Measurements from ENCODE around the gene RHBDL2. TPM values are rescaled to one million over a fixed set of nuclear protein-coding genes. Genes with fewer than 3 reads are reported as not detected.

RHBDL2 gene
- total and polyA plus RNA-seq, 2 of the 13 experiments (the other 11 are each of a cell fraction or from before 2014, with no cell fraction given): 3.3 to 5.4 TPM

GRCh38 chr1:38858833-38859560 is 82.6 kb downstream of the RHBDL2 start (continued):
- TF ChIP-seq, protein P1, sequence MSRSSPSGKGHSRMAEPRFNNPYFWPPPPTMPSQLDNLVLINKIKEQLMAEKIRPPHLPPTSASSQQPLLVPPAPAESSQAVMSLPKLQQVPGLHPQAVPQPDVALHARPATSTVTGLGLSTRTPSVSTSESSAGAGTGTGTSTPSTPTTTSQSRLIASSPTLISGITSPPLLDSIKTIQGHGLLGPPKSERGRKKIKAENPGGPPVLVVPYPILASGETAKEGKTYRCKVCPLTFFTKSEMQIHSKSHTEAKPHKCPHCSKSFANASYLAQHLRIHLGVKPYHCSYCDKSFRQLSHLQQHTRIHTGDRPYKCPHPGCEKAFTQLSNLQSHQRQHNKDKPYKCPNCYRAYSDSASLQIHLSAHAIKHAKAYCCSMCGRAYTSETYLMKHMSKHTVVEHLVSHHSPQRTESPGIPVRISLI (CRISPR knock-in tag; IDR thresholded peaks at IDR 0.05; ENCODE audit: borderline replicate concordance): no peak
- TF ChIP-seq KDM5A (IDR thresholded peaks at IDR 0.05; ENCODE audit: borderline replicate concordance, low read length) (peak; percentile 68; the same call in 1 of the 2 replicates), POLR2A (IDR thresholded peaks at IDR 0.05; ENCODE audit: insufficient read depth in 1 of 2, low read depth in 2 of 2, low read length in 2 of 2) (0 out of 4 replicates have a peak, but pooled peaks of 1 of the 2 experiments have one; percentile 1), BCL6 (CRISPR knock-in tag; IDR thresholded peaks at IDR 0.05) (peak; percentile 25; the same call in 1 of the 2 replicates), ZNF75D (CRISPR knock-in tag; IDR thresholded peaks at IDR 0.05; ENCODE audit: borderline replicate concordance) (no peak), HNF4A (CRISPR knock-in tag; IDR thresholded peaks at IDR 0.05) (peak; percentile 14; the same call in 1 of the 2 replicates), YEATS4 (CRISPR knock-in tag; IDR thresholded peaks at IDR 0.05; ENCODE audit: borderline replicate concordance) (peak; percentile 51), ZNF639 (CRISPR knock-in tag; conservative IDR thresholded peaks at IDR 0.05) (0 out of 2 replicates have a peak, but pooled peaks have one; percentile 48), ZNF724P (CRISPR knock-in tag; IDR thresholded peaks at IDR 0.05; ENCODE audit: borderline replicate concordance) (no peak), RAD21 (CRISPR knock-in tag; IDR thresholded peaks at IDR 0.05) (no peak), REXO4 (CRISPR knock-in tag; IDR thresholded peaks at IDR 0.05; ENCODE audit: borderline replicate concordance) (no peak), DDIT3 (CRISPR knock-in tag; IDR thresholded peaks at IDR 0.05) (no peak), ARID4A (CRISPR knock-in tag; IDR thresholded peaks at IDR 0.05; ENCODE audit: borderline replicate concordance) (peak; percentile 28; the same call in 1 of the 2 replicates), CBX2 (IDR thresholded peaks at IDR 0.05; ENCODE audit: low read depth, low read length) (no peak), CBX2 (CRISPR knock-in tag; IDR thresholded peaks at IDR 0.05; ENCODE audit: low read depth) (no peak), RFX5 (IDR thresholded peaks at IDR 0.05; ENCODE audit: low read depth, low read length) (no peak), ZNF430 (CRISPR knock-in tag; IDR thresholded peaks at IDR 0.05) (peak; percentile 16; the same call in 1 of the 2 replicates), SATB2 (CRISPR knock-in tag; IDR thresholded peaks at IDR 0.05) (no peak), BRD4 (CRISPR knock-in tag; IDR thresholded peaks at IDR 0.05) (peak; percentile 26; the same call in 1 of the 2 replicates), ZNF10 (CRISPR knock-in tag; IDR thresholded peaks at IDR 0.05; ENCODE audit: borderline replicate concordance, low read depth) (no peak), ZNF232 (CRISPR knock-in tag; IDR thresholded peaks at IDR 0.05; ENCODE audit: borderline replicate concordance) (0 out of 2 replicates have a peak, but pooled peaks have one; percentile 23)
- TF ChIP-seq, protein P2, sequence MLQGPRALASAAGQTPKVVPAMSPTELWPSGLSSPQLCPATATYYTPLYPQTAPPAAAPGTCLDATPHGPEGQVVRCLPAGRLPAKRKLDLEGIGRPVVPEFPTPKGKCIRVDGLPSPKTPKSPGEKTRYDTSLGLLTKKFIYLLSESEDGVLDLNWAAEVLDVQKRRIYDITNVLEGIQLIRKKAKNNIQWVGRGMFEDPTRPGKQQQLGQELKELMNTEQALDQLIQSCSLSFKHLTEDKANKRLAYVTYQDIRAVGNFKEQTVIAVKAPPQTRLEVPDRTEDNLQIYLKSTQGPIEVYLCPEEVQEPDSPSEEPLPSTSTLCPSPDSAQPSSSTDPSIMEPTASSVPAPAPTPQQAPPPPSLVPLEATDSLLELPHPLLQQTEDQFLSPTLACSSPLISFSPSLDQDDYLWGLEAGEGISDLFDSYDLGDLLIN (CRISPR knock-in tag; IDR thresholded peaks at IDR 0.05; ENCODE audit: borderline replicate concordance): peak; percentile 26; the same call in 1 of the 2 replicates
